ENCODE measurements around the gene CPNE4.
A peak's percentile ranks its signal among the peaks of the same experiment; 100 is the strongest.

Gene CPNE4

DNA sequence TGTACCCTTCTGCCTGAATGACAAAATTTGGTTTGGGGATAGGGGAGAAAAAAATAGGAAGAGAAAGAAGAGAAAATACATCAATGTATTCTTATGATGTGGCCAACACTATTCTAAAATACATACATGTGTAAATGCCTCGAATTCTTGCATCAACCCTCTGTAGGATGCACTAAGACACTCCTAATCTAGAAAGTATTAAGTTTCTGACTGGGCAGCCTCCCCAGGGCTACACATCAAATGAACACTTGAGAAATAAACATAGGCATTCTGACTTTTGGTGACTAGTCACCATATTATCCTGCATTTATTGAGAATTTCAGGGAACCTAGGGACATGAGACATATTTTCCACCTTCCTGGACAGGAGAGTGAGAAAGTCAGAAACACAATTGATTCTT lies 109.2 kb downstream of the CPNE4 start:
- H3K36me3 ChIP-seq (ENCODE audit: control insufficient read depth, insufficient read depth, low read length) = no peaks in the 10 kb centered on the region
- no peaks in the 10 kb centered on the region for H3K27me3 ChIP-seq (ENCODE audit: control insufficient read depth, insufficient read depth, low read length, poor library complexity, severe bottlenecking)
- H3K4me1 ChIP-seq (ENCODE audit: control insufficient read depth, insufficient read depth, low read length) = peaks cover 15% of the 10 kb centered on the region
- no peak overlapping the region for H3K4me3 ChIP-seq (ENCODE audit: insufficient read depth, low read depth, low read length)
- no peak overlapping the region for H3K27ac ChIP-seq (ENCODE audit: insufficient read depth, low read depth, low read length, poor library complexity, severe bottlenecking)
- H3K9me3 ChIP-seq (ENCODE audit: control insufficient read depth, low read length) = no peaks in the 10 kb centered on the region
- 85 to 88% methylated on average over 1 of the region's 1 CpG for WGBS, 2 experiments

DNA sequence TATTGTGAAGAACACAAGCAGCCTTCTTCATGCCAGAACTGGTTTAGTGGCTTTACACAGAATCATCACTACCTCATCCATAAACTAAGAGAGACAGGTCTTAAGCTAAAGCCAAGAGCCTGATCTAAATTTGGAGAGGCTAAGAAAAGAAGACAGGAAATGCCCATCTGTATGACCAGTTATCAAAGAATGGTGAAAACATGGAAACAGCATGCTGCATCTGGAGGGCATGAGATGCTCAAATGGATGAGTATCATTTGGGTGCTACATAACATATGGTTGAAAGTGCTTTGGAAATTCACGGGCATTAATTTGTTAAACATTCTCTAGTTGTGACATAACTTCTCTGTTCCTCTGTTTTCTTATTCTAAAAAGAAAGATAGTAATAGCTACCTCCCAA lies 112.5 kb downstream of the CPNE4 start:
- Histone ChIP-seq H3K4me1 (ENCODE audit: control insufficient read depth, insufficient read depth, low read length) (peaks cover 10% of the 10 kb centered on the region), H3K4me3 (ENCODE audit: insufficient read depth, low read depth, low read length) (no peak overlapping the region), H3K27me3 (ENCODE audit: control insufficient read depth, insufficient read depth, low read length, poor library complexity, severe bottlenecking) (no peaks in the 10 kb centered on the region), H3K9me3 (ENCODE audit: control insufficient read depth, low read length) (no peaks in the 10 kb centered on the region), H3K36me3 (ENCODE audit: control insufficient read depth, insufficient read depth, low read length) (no peaks in the 10 kb centered on the region), H3K27ac (ENCODE audit: insufficient read depth, low read depth, low read length, poor library complexity, severe bottlenecking) (no peak overlapping the region)
- 67 to 80% methylated on average over 1 of the region's 1 CpG for WGBS, 2 experiments

DNA sequence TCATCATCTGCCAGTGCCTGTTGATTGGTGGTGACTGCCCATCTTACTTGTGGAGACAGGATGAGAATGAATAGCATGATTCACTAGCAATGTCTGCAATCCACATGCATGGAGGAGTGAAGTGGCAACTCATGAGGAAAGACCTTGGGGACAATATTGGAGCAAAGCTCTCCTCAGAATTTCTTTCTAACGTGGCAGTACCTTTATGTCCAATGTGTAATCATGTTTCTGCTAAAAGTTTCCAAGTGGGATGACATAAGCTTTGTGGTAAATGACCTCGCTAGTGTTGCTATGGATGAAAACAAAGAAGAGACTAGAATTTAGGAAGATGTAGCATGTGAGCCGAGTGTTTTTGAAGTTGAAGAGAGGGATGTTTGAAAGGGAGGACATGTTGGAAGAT lies 117.8 kb downstream of the CPNE4 start:
- H3K9me3 ChIP-seq (ENCODE audit: control insufficient read depth, low read length) = no peaks in the 10 kb centered on the region
- H3K27me3 ChIP-seq (ENCODE audit: control insufficient read depth, insufficient read depth, low read length, poor library complexity, severe bottlenecking) = no peaks in the 10 kb centered on the region
- peaks cover 9% of the 10 kb centered on the region for H3K4me1 ChIP-seq (ENCODE audit: control insufficient read depth, insufficient read depth, low read length)
- H3K4me3 ChIP-seq (ENCODE audit: insufficient read depth, low read depth, low read length) = no peak overlapping the region
- no peak overlapping the region for H3K27ac ChIP-seq (ENCODE audit: insufficient read depth, low read depth, low read length, poor library complexity, severe bottlenecking)
- H3K36me3 ChIP-seq (ENCODE audit: control insufficient read depth, insufficient read depth, low read length) = no peaks in the 10 kb centered on the region
- 92 to 95% methylated on average over 3 of the region's 3 CpGs for WGBS, 2 experiments

DNA sequence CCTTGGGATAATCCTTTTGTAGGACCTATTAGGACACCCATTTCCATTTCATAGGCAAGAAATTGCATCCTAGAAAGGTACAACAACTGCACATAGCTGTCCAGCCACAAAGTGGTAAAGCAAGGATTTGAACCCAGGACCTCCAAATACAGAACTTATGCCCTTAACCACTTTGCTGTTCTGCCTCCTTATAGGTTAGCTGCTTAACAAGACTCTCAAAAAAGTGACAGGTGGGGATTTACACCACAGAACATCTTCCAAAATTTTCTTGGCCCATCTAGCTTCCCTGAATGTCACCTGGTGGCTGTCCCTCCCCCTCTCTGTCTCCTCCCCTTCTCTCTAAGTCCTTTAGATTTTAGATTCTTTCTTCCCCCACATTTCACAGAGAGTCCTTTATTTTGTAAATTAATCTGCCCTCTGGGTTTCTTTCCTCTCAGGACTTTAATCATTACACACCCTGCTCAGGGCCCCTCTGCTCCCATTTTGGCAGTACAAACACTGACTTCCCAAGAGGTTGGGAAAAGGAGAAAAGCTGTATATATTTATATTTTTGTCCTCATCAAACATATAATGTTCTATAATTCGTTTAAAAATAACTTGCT lies 120.6 kb downstream of the CPNE4 start:
- peaks cover 12% of the 10 kb centered on the region for H3K4me1 ChIP-seq (ENCODE audit: control insufficient read depth, insufficient read depth, low read length)
- 38% methylated on average over 1 of the region's 1 CpG; no CpG with 5 or more reads in 1 of the 2 experiments for WGBS, 2 experiments

GRCh38 chr3:131912255-131912654 lies 122.6 kb downstream of the CPNE4 start:
- Histone ChIP-seq H3K4me3 (ENCODE audit: insufficient read depth, low read depth, low read length) (no peak overlapping the region), H3K27ac (ENCODE audit: insufficient read depth, low read depth, low read length, poor library complexity, severe bottlenecking) (peak overlapping the region; percentile 33), H3K9me3 (ENCODE audit: control insufficient read depth, low read length) (no peaks in the 10 kb centered on the region), H3K4me1 (ENCODE audit: control insufficient read depth, insufficient read depth, low read length) (peaks cover 12% of the 10 kb centered on the region), H3K27me3 (ENCODE audit: control insufficient read depth, insufficient read depth, low read length, poor library complexity, severe bottlenecking) (no peaks in the 10 kb centered on the region), H3K36me3 (ENCODE audit: control insufficient read depth, insufficient read depth, low read length) (no peaks in the 10 kb centered on the region)
- 71 to 93% methylated on average over 1 to 2 of the region's 2 CpGs for WGBS, 2 experiments

More for the DNA sequence above, 120.6 kb downstream of the CPNE4 start:
- H3K27ac ChIP-seq (ENCODE audit: insufficient read depth, low read depth, low read length, poor library complexity, severe bottlenecking) = no peak overlapping the region
- no peaks in the 10 kb centered on the region for H3K36me3 ChIP-seq (ENCODE audit: control insufficient read depth, insufficient read depth, low read length)
- H3K9me3 ChIP-seq (ENCODE audit: control insufficient read depth, low read length) = no peaks in the 10 kb centered on the region
- no peaks in the 10 kb centered on the region for H3K27me3 ChIP-seq (ENCODE audit: control insufficient read depth, insufficient read depth, low read length, poor library complexity, severe bottlenecking)
- H3K4me3 ChIP-seq (ENCODE audit: insufficient read depth, low read depth, low read length) = no peak overlapping the region

GRCh38 chr3:131907796-131908195 lies 127.0 kb downstream of the CPNE4 start:
- WGBS, 2 experiments = 78 to 100% methylated on average over 1 of the region's 1 CpG
- Histone ChIP-seq H3K4me3 (ENCODE audit: insufficient read depth, low read depth, low read length) (no peak overlapping the region), H3K4me1 (ENCODE audit: control insufficient read depth, insufficient read depth, low read length) (peaks cover 11% of the 10 kb centered on the region), H3K27ac (ENCODE audit: insufficient read depth, low read depth, low read length, poor library complexity, severe bottlenecking) (no peak overlapping the region), H3K27me3 (ENCODE audit: control insufficient read depth, insufficient read depth, low read length, poor library complexity, severe bottlenecking) (no peaks in the 10 kb centered on the region), H3K36me3 (ENCODE audit: control insufficient read depth, insufficient read depth, low read length) (no peaks in the 10 kb centered on the region), H3K9me3 (ENCODE audit: control insufficient read depth, low read length) (no peaks in the 10 kb centered on the region)

DNA sequence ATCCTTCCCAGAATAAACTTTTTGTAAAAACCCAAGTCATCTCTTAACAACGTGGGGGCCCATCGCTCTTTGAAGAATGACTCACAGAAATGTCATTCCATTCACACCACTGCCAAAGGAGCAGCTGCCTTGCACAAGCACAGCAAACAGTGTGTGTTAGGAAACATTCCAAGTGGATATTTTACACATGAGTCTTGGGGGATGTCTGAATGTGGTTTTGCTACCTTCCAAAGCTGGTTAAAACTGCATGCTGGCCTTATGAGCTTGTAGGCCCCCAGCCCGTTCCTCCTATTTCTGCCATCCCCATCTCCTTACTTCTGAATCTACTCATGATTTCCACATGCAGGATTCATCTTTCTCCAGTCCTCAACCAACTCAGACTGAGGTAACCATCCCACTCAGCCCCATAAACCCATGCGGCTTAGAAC lies 130.8 kb downstream of the CPNE4 start:
- Histone ChIP-seq H3K27ac (ENCODE audit: insufficient read depth, low read depth, low read length, poor library complexity, severe bottlenecking) (no peak overlapping the region), H3K4me3 (ENCODE audit: insufficient read depth, low read depth, low read length) (no peak overlapping the region), H3K9me3 (ENCODE audit: control insufficient read depth, low read length) (no peaks in the 10 kb centered on the region), H3K4me1 (ENCODE audit: control insufficient read depth, insufficient read depth, low read length) (no peaks in the 10 kb centered on the region), H3K36me3 (ENCODE audit: control insufficient read depth, insufficient read depth, low read length) (no peaks in the 10 kb centered on the region), H3K27me3 (ENCODE audit: control insufficient read depth, insufficient read depth, low read length, poor library complexity, severe bottlenecking) (no peaks in the 10 kb centered on the region)
- WGBS, 2 experiments = 85 to 88% methylated on average over 4 of the region's 4 CpGs

DNA sequence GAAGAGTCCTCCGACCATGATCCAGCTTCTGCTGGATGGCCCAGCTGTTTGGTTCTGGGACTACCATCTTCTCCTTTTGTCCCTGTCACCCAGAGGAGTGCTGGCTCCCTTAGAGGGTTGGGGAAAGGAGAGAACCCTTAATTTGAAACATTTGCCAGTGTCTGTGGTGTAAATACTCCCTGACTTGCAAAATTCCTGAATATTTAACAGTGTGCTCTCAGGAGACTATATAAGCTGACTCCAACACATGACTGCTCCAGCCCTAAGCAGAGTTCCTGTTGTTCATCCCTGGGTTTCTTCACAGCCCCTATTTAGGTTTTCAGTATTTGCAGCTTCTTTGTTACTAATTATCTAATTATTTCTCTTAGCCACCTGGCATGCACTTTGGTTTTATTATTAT lies 133.1 kb downstream of the CPNE4 start:
- H3K4me1 ChIP-seq (ENCODE audit: control insufficient read depth, insufficient read depth, low read length) = no peaks in the 10 kb centered on the region
- no peaks in the 10 kb centered on the region for H3K9me3 ChIP-seq (ENCODE audit: control insufficient read depth, low read length)
- H3K36me3 ChIP-seq (ENCODE audit: control insufficient read depth, insufficient read depth, low read length) = no peaks in the 10 kb centered on the region
- no peaks in the 10 kb centered on the region for H3K27me3 ChIP-seq (ENCODE audit: control insufficient read depth, insufficient read depth, low read length, poor library complexity, severe bottlenecking)
- no peak overlapping the region for H3K27ac ChIP-seq (ENCODE audit: insufficient read depth, low read depth, low read length, poor library complexity, severe bottlenecking)
- WGBS, 2 experiments = 86 to 94% methylated on average over 1 of the region's 1 CpG
- H3K4me3 ChIP-seq (ENCODE audit: insufficient read depth, low read depth, low read length) = no peak overlapping the region

DNA sequence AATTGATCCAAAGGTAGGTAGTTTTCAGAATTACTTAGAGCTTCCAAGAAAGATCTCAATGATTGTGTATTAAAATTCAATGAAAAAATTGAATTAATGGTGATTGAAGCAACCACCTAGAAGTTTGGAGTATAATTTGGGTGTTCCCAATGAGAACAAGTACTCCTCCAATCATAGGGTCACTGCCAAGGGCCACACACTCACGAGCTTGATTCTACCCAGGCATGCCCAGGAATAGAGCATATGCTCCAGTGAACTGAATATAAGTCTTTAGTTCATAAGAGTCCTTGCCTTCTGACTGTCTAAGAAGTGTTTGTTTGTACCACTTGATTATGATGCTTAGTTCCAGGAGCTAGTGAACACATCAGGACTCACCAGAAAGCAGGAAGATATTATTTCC lies 133.9 kb downstream of the CPNE4 start:
- Histone ChIP-seq H3K27me3 (ENCODE audit: control insufficient read depth, insufficient read depth, low read length, poor library complexity, severe bottlenecking) (no peaks in the 10 kb centered on the region), H3K27ac (ENCODE audit: insufficient read depth, low read depth, low read length, poor library complexity, severe bottlenecking) (no peak overlapping the region), H3K9me3 (ENCODE audit: control insufficient read depth, low read length) (no peaks in the 10 kb centered on the region), H3K36me3 (ENCODE audit: control insufficient read depth, insufficient read depth, low read length) (no peaks in the 10 kb centered on the region), H3K4me3 (ENCODE audit: insufficient read depth, low read depth, low read length) (no peak overlapping the region), H3K4me1 (ENCODE audit: control insufficient read depth, insufficient read depth, low read length) (no peaks in the 10 kb centered on the region)
- WGBS, 2 experiments = 88 to 96% methylated on average over 1 of the region's 1 CpG

- H3K27me3 ChIP-seq (ENCODE audit: control insufficient read depth, insufficient read depth, low read length, poor library complexity, severe bottlenecking) = no peaks in the 10 kb centered on the region
- H3K4me1 ChIP-seq (ENCODE audit: control insufficient read depth, insufficient read depth, low read length) = no peaks in the 10 kb centered on the region
- H3K4me3 ChIP-seq (ENCODE audit: insufficient read depth, low read depth, low read length) = no peak overlapping the region
- H3K9me3 ChIP-seq (ENCODE audit: control insufficient read depth, low read length) = no peaks in the 10 kb centered on the region
- 58 to 63% methylated on average over 5 of the region's 5 CpGs for WGBS, 2 experiments
- H3K27ac ChIP-seq (ENCODE audit: insufficient read depth, low read depth, low read length, poor library complexity, severe bottlenecking) = no peak overlapping the region
- H3K36me3 ChIP-seq (ENCODE audit: control insufficient read depth, insufficient read depth, low read length) = no peaks in the 10 kb centered on the region
Measured at GRCh38 chr3:131899021-131899420, 135.8 kb downstream of the CPNE4 start.

- no peaks in the 10 kb centered on the region for H3K36me3 ChIP-seq (ENCODE audit: control insufficient read depth, insufficient read depth, low read length)
Measured at GRCh38 chr3:131898346-131898745, 136.5 kb downstream of the CPNE4 start.

More at GRCh38 chr3:131898346-131898745, 136.5 kb downstream of the CPNE4 start:
- no peak overlapping the region for H3K4me3 ChIP-seq (ENCODE audit: insufficient read depth, low read depth, low read length)
- no peaks in the 10 kb centered on the region for H3K27me3 ChIP-seq (ENCODE audit: control insufficient read depth, insufficient read depth, low read length, poor library complexity, severe bottlenecking)
- no peaks in the 10 kb centered on the region for H3K9me3 ChIP-seq (ENCODE audit: control insufficient read depth, low read length)
- no peaks in the 10 kb centered on the region for H3K4me1 ChIP-seq (ENCODE audit: control insufficient read depth, insufficient read depth, low read length)
- no peak overlapping the region for H3K27ac ChIP-seq (ENCODE audit: insufficient read depth, low read depth, low read length, poor library complexity, severe bottlenecking)

All from ectodermal cell (in vitro differentiated cells).